Measurements from ENCODE around the gene PDZRN3. TPM values are rescaled to one million over a fixed set of nuclear protein-coding genes. Genes with fewer than 3 reads are reported as not detected.
A peak's percentile ranks its signal among the peaks of the same experiment; 100 is the strongest.

Gene PDZRN3
- total RNA-seq, 1 donor from 2014 or later = 38.3 TPM

GRCh38 chr3:73521734-73522336, 102.9 kb downstream of the PDZRN3 start:
- no peak for DNase-seq (ENCODE audit: low spot score)

- DNase-seq (ENCODE audit: low spot score) = peak; percentile 80
Measured at GRCh38 chr3:73520931-73521461, 103.7 kb downstream of the PDZRN3 start.

GRCh38 chr3:73516631-73517030, 108.1 kb downstream of the PDZRN3 start:
- peak; percentile 81 for DNase-seq (ENCODE audit: low spot score)

GRCh38 chr3:73513260-73513659, 111.5 kb downstream of the PDZRN3 start:
- no peak for DNase-seq (ENCODE audit: low spot score)

- no peak for DNase-seq (ENCODE audit: low spot score)
Measured at GRCh38 chr3:73511571-73512525, 112.9 kb downstream of the PDZRN3 start.

- no peak for DNase-seq (ENCODE audit: low spot score)
Measured at GRCh38 chr3:73510784-73511183, 114.0 kb downstream of the PDZRN3 start.

- DNase-seq (ENCODE audit: low spot score) = no peak
Measured at GRCh38 chr3:73510334-73510733, 114.4 kb downstream of the PDZRN3 start.

- no peak for DNase-seq (ENCODE audit: low spot score)
Measured at GRCh38 chr3:73509816-73510215, 114.9 kb downstream of the PDZRN3 start.

GRCh38 chr3:73509066-73509465, 115.7 kb downstream of the PDZRN3 start:
- DNase-seq (ENCODE audit: low spot score) = no peak

GRCh38 chr3:73508330-73508954, 116.3 kb downstream of the PDZRN3 start:
- DNase-seq (ENCODE audit: low spot score) = peak; percentile 69

- no peak for DNase-seq (ENCODE audit: low spot score)
Measured at GRCh38 chr3:73504852-73505251, 119.9 kb downstream of the PDZRN3 start.

GRCh38 chr3:73504239-73504638, 120.5 kb downstream of the PDZRN3 start:
- DNase-seq (ENCODE audit: low spot score) = no peak

- no peak for DNase-seq (ENCODE audit: low spot score)
Measured at GRCh38 chr3:73503781-73504180, 121.0 kb downstream of the PDZRN3 start.

GRCh38 chr3:73502609-73503583, 121.8 kb downstream of the PDZRN3 start:
- peak; percentile 64 for DNase-seq (ENCODE audit: low spot score)

GRCh38 chr3:73500321-73500720, 124.4 kb downstream of the PDZRN3 start:
- DNase-seq (ENCODE audit: low spot score) = no peak

- DNase-seq (ENCODE audit: low spot score) = no peak
Measured at GRCh38 chr3:73499787-73500186, 125.0 kb downstream of the PDZRN3 start.

GRCh38 chr3:73498764-73499622, 125.7 kb downstream of the PDZRN3 start:
- no peak for DNase-seq (ENCODE audit: low spot score)

GRCh38 chr3:73497646-73498406, 126.9 kb downstream of the PDZRN3 start:
- no peak for DNase-seq (ENCODE audit: low spot score)

- DNase-seq (ENCODE audit: low spot score) = no peak
Measured at GRCh38 chr3:73493543-73494308, 131.0 kb downstream of the PDZRN3 start.

Data from ureter (tissue), 1 donor.